ENCODE measurements around the gene PVALEF.

The PVALEF gene

GRCh38 chr17:81181811-81182185 is 16.5 kb downstream of the PVALEF start:
- no peaks in the 10 kb centered on the region for H3K9me3 ChIP-seq (ENCODE audit: severe bottlenecking)
- H3K36me3 ChIP-seq (ENCODE audit: low read depth), result no peaks in the 10 kb centered on the region
- DNase-seq (ENCODE audit: low spot score) (no peak), ATAC-seq (ENCODE audit: low read depth) (no peak)
- H3K27ac ChIP-seq (ENCODE audit: poor library complexity, severe bottlenecking), result no peak overlapping the region
- no peak for TF ChIP-seq CTCF (IDR thresholded peaks at IDR 0.05; ENCODE audit: poor library complexity, severe bottlenecking)
- no peaks in the 10 kb centered on the region for H3K4me1 ChIP-seq (ENCODE audit: insufficient read depth, poor library complexity, severe bottlenecking)
- H3K27me3 ChIP-seq (ENCODE audit: insufficient read depth, poor library complexity, severe bottlenecking), result peaks cover 9% of the 10 kb centered on the region
- H3K4me3 ChIP-seq (ENCODE audit: severe bottlenecking), result no peak overlapping the region

GRCh38 chr17:81182596-81182995 is 17.3 kb downstream of the PVALEF start:
- H3K27me3 ChIP-seq (ENCODE audit: insufficient read depth, poor library complexity, severe bottlenecking), result peaks cover 9% of the 10 kb centered on the region
- no peak for ATAC-seq (ENCODE audit: low read depth)

DNA sequence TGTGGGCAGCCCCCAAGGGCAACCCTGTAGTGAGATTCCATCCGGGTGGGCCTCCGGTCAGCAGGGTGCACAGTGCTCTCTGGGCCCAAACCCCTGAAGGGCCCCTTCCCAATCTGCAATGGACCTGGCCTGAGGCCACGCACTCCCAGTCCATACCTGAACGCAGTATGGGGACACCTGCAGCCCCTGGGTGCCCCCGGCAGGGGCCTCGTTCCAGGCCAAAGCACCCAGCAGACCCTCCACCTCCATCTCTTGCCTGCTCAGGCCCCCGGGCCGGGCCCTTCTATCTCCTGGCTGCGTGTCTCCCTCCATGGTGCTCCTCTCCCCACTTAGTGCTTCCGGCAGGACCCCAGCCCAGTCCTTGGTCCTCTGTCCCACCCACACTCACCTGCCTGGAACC is 18.0 kb downstream of the PVALEF start:
- Histone ChIP-seq H3K9me3 (ENCODE audit: severe bottlenecking) (no peaks in the 10 kb centered on the region), H3K27me3 (ENCODE audit: insufficient read depth, poor library complexity, severe bottlenecking) (peaks cover 9% of the 10 kb centered on the region), H3K4me1 (ENCODE audit: insufficient read depth, poor library complexity, severe bottlenecking) (no peaks in the 10 kb centered on the region), H3K4me3 (ENCODE audit: severe bottlenecking) (no peak overlapping the region), H3K36me3 (ENCODE audit: low read depth) (no peaks in the 10 kb centered on the region), H3K27ac (ENCODE audit: poor library complexity, severe bottlenecking) (no peak overlapping the region)
- DNase-seq (ENCODE audit: low spot score) (no peak), ATAC-seq (ENCODE audit: low read depth) (no peak)
- no peak for TF ChIP-seq CTCF (IDR thresholded peaks at IDR 0.05; ENCODE audit: poor library complexity, severe bottlenecking)

More at GRCh38 chr17:81182596-81182995, 17.3 kb downstream of the PVALEF start:
- Histone ChIP-seq H3K4me1 (ENCODE audit: insufficient read depth, poor library complexity, severe bottlenecking) (no peaks in the 10 kb centered on the region), H3K4me3 (ENCODE audit: severe bottlenecking) (no peak overlapping the region), H3K9me3 (ENCODE audit: severe bottlenecking) (no peaks in the 10 kb centered on the region), H3K36me3 (ENCODE audit: low read depth) (no peaks in the 10 kb centered on the region), H3K27ac (ENCODE audit: poor library complexity, severe bottlenecking) (no peak overlapping the region)
- no peak for TF ChIP-seq CTCF (IDR thresholded peaks at IDR 0.05; ENCODE audit: poor library complexity, severe bottlenecking)
- DNase-seq (ENCODE audit: low spot score), result no peak

DNA sequence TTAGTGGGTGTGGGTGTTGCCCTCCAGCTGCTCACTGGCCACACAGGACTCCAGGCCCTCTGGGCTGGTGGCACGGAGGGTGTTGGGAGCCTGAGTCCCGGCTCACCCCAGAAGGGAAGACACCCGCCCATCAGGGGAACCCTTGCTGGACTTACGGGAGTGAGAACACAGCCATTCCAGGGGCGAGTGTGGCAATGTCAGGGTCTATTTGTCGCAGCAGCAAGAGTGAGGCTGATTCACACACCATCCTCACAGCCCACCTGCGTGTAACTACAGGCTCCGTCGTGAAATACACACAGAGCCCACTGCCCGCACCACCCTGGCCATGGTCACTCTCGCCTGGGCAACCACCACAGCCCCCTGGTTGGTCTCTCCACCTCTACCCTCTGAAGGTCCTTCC is 18.5 kb downstream of the PVALEF start:
- ATAC-seq (ENCODE audit: low read depth) (no peak), DNase-seq (ENCODE audit: low spot score) (no peak)
- Histone ChIP-seq H3K27ac (ENCODE audit: poor library complexity, severe bottlenecking) (no peak overlapping the region), H3K9me3 (ENCODE audit: severe bottlenecking) (no peaks in the 10 kb centered on the region), H3K27me3 (ENCODE audit: insufficient read depth, poor library complexity, severe bottlenecking) (peaks cover 9% of the 10 kb centered on the region), H3K36me3 (ENCODE audit: low read depth) (no peaks in the 10 kb centered on the region), H3K4me1 (ENCODE audit: insufficient read depth, poor library complexity, severe bottlenecking) (no peaks in the 10 kb centered on the region), H3K4me3 (ENCODE audit: severe bottlenecking) (no peak overlapping the region)
- no peak for TF ChIP-seq CTCF (IDR thresholded peaks at IDR 0.05; ENCODE audit: poor library complexity, severe bottlenecking)

- Histone ChIP-seq H3K4me3 (ENCODE audit: severe bottlenecking) (no peak overlapping the region), H3K9me3 (ENCODE audit: severe bottlenecking) (no peaks in the 10 kb centered on the region), H3K27me3 (ENCODE audit: insufficient read depth, poor library complexity, severe bottlenecking) (peaks cover 9% of the 10 kb centered on the region), H3K36me3 (ENCODE audit: low read depth) (no peaks in the 10 kb centered on the region), H3K27ac (ENCODE audit: poor library complexity, severe bottlenecking) (no peak overlapping the region), H3K4me1 (ENCODE audit: insufficient read depth, poor library complexity, severe bottlenecking) (no peaks in the 10 kb centered on the region)
- no peak for TF ChIP-seq CTCF (IDR thresholded peaks at IDR 0.05; ENCODE audit: poor library complexity, severe bottlenecking)
- ATAC-seq (ENCODE audit: low read depth) (peak; percentile 8; the same call in 1 of the 3 replicates), DNase-seq (ENCODE audit: low spot score) (no peak)
These were observed 19.2 kb downstream of the PVALEF start for GRCh38 chr17:81184555-81184954.
